OCI-LY7 (cell line): ENCODE measurements around the gene CORIN.

ENCODE experiments used
- EZH2phosphoT487 ChIP-seq: fragments of 200-600 bp; sonication (generic); IDR thresholded peaks from 2 replicates; pipeline ENCODE4 v1.6.1; 2018; ENCODE audit warnings: low read depth, borderline replicate concordance, mild to moderate bottlenecking, mixed run types, antibody characterized with exemption, low read length, moderate library complexity, mixed read lengths
- TF ChIP-seq, protein P1 (sequence below): fragments of 200-600 bp; sonication (generic); conservative IDR thresholded peaks from 2 replicates; pipeline ENCODE4 v1.5.1; 2014; ENCODE audit warnings: mild to moderate bottlenecking, antibody characterized with exemption, low read length, moderate library complexity, mixed read lengths

DNA sequence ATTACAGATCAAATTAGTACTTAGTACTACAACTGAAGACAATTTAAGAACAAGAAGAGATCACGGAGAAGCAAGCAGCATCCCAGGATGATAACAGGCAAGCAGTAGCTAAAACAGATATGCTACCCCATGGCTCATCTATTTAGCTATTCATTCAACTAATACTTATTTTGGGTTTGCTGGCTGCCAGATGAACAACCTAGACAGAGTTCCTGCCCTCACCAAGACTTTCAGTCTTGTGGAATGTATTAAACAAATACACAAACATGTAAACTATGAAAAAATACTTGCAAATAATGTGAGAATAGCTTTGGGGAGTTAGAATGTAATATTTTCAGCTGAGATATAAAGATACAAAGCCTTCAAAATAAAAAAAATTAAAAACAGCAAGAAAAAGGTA lies 2.4 kb upstream of the CORIN start:
- TF ChIP-seq, protein P1, sequence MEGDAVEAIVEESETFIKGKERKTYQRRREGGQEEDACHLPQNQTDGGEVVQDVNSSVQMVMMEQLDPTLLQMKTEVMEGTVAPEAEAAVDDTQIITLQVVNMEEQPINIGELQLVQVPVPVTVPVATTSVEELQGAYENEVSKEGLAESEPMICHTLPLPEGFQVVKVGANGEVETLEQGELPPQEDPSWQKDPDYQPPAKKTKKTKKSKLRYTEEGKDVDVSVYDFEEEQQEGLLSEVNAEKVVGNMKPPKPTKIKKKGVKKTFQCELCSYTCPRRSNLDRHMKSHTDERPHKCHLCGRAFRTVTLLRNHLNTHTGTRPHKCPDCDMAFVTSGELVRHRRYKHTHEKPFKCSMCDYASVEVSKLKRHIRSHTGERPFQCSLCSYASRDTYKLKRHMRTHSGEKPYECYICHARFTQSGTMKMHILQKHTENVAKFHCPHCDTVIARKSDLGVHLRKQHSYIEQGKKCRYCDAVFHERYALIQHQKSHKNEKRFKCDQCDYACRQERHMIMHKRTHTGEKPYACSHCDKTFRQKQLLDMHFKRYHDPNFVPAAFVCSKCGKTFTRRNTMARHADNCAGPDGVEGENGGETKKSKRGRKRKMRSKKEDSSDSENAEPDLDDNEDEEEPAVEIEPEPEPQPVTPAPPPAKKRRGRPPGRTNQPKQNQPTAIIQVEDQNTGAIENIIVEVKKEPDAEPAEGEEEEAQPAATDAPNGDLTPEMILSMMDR, result no peak
- TF ChIP-seq EZH2phosphoT487, result no peak
